ENCODE results near the gene OSBPL2. TPM values are rescaled to one million over a fixed set of nuclear protein-coding genes. Genes with fewer than 3 reads are reported as not detected.

OSBPL2 gene
- total RNA-seq: 37.9 and 44.7 TPM in 2 replicates

DNA sequence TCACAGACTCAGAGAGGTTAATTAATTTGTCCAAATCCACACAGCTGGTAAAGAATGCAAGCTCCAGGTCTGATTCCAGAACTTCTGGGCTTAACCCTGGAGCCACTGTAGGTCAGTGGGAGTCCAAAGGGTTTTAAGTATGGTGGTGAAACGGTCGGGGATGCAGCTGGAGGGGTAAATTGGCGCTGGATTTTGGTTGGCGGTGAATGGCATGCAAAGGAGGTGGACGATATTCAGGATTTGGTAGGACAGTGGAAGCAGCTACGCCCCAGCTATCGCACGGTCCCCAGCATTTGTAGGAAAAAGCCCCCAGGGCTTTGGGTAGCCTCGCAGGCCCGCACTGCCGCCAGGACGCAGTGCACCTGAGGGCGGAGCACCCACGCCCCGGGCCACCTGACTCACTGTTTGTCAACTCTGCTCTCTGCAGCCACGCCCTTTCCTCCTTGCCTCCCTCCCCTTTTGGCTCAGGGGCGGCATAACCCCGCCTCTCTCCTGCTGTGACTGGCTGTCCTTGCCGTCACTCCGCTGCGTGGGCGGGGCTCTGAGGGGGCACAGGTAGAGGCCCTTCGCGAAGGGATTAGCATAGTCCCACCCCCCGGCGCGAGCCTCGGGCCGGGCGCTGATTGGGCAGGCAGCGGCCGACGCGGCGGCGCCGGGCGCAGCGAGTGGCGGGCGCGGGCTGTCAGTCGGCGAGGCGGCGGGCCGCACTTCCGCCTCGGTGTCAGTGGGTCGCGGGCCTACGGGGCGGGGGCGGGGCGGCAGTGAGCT lies at the start of gene OSBPL2:
Gene OSBPL2 (plus strand): TSS at position 721 of the 768 bp plus-strand sequence. CDS start 17,664 bp downstream, outside the sequence.
- intact Hi-C loops (cut with micrococcal nuclease): loop anchor here (1.0 to 10.0 kb wide), 11 partner anchors 18 to 697 kb away; partner anchors contain the start of genes ADRM1, GID8, HRH3 and LSM14B

DNA sequence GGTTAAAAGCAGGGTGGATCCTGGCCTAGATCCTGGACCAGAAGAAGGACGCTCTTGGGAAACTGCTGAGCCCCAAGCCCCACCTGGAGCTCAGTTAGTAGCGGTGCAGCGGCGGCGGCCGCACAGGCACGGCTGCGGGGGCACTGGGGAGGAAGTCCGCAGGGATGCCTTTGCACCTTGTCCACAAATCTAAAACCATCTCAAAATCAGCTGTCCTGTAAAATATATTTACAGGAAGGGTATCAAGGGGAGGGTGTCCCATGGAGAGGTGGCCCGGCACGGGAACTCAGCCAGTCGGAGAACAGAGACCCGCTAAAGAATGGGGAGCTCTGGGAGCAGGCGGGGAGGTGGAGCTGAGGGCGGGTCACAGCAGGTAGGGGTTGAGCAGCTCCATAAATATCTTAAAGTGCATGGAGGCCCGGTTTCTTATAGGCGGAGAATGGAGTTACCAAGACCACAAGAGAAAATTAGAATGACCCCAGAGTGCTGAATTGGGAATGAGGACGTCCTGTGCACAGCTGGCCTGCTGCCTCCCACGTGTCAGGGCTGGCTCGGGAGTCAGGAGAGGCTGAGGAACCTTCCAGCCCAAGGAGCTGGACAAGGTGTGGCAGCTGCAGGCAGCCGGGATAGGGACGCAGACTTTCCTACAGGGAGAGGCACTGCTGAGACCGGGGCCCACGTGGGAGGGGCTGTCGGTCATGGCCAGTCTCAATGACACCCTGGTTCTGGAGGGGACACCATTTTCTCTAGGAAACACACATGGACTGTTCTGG lies 47.5 kb upstream of the OSBPL2 start:
- intact Hi-C loops (cut with micrococcal nuclease): no loop called here

DNA sequence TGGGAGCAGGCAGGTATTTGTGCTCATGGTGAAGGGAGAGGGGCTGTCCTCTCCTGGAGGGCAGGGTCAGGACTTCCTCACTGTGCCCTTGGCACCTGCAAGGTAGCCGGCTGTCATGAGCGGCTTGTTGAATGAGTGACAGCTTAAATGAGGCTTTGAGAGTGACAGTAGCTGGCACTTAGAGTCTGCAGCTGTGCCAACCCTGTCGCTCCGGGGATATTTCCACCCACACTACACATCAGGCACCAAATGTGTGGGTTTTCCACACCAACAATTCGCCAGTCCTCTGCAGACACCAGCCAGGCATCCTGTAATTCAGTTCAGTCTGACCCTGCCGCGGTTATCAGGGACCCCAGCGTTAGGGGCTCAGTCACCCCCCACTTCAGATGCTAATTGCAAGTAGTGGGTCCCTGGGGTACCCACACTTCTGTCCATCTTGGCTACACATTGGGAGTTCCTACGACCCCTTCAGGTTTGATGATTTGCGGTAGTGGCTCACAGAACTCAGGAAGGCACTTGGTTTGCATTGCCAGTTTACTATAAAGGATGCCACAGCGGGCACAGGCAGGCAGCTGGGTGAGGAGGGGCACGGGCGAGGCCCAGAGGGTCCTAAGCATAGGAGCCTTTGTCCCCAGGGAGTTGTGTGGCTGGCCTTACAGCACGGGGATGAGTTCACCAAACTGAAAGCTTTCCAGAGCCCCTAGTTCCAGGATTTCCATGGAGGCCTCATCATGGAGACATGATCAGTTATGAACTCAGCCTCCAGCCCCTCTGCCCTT lies 46.4 kb upstream of the OSBPL2 start:
- intact Hi-C loops (cut with micrococcal nuclease): no loop called here

DNA sequence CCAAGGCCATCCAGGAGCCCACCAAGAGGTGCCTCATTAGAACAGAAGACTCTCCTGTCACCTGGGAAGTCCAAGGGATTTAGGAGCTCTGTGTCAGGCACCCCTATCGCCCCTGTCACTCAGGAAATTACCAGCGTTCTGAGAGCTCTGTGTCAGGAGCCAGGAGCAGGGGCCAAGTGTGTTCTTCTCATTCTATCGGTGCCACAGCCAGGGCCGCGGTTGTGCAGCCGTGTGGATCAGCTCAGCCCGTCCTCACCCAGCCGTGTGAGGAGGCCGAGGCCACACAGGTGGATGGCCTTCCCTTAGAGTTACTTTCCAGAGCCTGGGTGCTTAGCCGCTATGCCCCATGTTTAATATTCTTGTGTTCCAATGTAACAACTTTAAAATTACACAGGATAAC lies 45.7 kb upstream of the OSBPL2 start:
- intact Hi-C loops (cut with micrococcal nuclease): no loop called here

DNA sequence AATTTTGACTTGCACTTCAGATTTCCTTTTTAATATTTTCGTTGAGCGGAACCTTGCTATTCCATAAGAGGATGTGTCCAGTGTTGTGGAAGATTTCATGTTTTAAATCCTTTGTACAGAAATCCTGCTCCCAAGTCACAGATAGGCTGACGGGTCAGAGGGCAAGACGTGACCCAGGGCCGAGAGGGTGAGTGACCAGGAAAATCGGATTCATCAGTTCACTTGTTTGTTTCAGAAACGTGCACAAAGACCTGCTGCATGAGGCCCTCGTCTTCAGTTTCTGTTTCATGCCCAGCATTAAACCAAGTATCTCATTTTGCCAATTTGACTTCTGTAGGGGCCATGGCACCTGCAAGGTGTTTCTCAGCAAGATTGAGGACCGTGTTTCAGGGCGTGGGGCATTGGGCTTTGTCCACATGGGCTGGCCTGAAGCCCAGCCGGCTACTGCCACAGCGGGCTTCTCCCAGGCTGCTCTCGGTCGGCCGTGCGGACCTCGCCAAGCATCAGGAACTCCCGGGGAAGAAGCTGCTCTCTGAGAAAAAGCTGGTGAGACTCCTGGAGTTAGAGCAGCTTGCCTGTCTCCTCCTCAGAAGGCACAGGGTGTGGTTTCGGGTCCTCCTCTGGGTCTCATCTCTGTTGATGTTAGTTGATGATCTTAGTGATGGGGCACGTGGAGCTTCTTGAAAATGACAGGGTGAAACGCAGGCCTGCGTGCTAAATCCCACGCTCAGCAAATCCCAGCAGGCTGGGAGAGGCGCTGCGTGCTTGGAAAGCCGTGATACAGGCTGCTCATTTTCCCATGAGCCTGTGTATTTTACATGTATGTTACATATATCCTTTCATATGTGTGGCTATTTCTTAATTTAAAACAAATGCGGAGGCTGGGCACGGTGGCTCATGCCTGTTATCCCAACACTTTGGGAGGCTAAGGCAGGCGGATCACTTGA lies 45.0 kb upstream of the OSBPL2 start:
- intact Hi-C loops (cut with micrococcal nuclease): no loop called here

DNA sequence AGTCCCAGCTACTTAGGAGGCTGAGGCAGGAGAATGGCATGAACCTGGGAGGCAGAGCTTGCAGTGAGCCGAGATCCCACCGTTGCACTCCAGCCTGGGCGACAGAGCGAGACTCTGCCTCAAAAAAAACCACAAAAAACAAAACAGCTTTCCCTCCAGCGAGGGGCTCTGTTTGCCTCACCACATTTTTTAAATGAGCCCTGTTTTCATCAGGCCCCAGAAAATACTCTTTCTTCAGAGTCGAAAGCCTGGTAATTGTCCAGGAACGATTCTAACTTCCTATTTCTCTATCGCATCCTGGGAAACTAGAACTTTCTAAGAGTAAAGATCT lies 43.3 kb upstream of the OSBPL2 start:
- intact Hi-C loops (cut with micrococcal nuclease): no loop called here

DNA sequence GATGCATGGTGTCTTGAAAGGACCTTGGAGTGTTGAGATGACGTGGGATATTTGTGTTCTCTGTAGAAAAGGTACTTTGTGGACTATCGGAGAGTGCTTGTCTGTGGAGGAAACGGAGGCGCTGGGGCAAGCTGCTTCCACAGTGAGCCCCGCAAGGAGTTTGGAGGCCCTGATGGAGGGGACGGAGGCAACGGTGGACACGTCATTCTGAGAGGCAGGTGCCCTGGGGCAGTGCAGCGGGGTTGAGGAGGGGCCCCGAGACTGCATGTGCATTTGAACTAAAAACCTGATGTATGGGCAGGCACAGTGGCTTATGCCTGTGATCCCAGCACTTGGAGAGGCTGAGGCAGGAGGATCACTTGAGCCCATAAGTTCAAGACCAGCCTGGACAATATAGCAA lies 42.6 kb upstream of the OSBPL2 start:
- intact Hi-C loops (cut with micrococcal nuclease): no loop called here

DNA sequence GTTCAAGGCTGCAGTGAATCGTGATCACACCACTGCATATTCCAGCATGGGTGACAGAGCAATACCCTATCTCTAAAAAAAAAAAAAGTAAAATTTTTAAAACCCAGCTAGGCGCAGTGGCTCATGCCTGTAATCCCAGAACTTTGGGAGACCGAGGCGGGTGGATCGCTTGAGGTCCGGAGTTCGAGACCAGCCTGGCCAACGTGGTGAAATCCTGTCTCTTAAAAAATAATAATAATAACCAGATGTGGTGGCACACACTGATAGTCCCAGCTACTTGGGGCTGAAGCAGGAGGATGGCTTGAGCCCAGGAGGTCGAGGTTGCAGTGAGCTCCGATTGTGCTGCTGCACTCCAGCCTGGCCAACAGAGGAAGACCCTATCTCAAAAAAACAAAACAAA lies 42.0 kb upstream of the OSBPL2 start:
- intact Hi-C loops (cut with micrococcal nuclease): no loop called here

DNA sequence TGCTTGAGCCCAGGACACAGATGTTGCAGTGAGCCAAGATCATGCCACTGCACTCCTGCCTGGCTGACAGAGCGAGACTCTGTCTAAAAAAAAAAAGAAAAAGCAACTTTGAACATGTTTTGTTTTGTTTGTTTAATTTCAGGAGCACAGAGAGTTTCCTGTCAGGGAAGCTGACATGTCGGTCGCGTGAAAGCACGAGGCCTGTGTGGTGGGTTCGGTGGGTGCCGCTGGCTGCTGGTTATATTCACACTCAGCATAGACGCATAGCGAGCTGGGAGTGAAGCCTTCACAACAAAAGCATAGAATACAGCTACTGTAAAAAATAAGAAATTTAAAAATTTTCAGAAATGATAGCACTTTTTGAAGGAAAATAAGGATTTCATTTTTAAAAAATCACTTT lies 41.0 kb upstream of the OSBPL2 start:
- intact Hi-C loops (cut with micrococcal nuclease): no loop called here

DNA sequence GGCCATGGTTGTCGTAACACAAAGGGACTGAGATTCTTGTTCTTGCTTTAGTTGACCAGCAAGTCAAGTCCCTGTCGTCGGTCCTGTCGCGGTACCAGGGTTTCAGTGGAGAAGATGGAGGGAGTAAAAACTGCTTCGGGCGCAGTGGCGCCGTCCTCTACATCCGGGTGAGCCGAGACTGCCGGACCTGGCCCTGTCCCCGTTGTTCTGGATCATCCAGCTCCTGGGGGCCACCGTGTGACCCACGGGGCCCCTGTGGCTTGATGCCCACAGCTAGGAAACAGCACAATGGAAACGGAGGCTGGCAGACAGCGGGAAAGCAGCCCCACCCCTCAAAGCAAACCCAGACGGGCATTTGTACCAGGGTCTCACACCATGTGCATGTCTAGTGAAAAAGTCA lies 40.5 kb upstream of the OSBPL2 start:
- intact Hi-C loops (cut with micrococcal nuclease): no loop called here

DNA sequence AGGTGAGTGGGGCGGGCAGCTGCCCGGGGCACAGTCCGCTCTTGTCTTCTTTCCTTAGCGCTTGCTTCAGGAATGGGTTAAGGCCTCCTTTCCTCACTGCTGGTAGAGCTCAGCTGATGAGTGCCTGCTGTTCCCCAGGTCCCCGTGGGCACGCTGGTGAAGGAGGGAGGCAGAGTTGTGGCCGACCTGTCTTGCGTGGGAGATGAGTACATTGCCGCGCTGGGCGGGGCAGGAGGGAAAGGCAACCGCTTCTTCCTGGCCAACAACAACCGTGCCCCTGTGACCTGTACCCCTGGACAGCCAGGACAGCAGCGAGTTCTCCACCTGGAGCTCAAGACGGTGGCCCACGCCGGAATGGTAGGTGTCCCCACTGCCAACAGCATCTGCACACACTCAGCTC lies 39.8 kb upstream of the OSBPL2 start:
- intact Hi-C loops (cut with micrococcal nuclease): no loop called here

DNA sequence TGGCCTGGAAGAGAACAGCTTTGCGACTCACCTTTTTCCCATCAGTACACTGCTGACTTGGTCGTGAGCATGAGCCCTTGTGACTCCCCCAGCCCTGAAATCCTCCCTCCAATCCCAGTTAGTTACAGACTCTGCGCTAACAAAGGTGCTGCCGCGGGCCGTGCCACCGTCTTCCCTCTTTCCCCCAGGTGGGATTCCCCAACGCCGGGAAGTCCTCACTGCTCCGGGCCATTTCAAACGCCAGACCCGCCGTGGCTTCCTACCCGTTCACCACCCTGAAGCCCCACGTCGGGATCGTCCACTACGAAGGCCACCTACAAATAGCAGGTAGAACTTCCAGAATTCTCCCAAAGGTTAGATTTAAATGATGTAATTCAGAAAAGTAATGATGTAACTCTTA lies 39.4 kb upstream of the OSBPL2 start:
- intact Hi-C loops (cut with micrococcal nuclease): no loop called here

DNA sequence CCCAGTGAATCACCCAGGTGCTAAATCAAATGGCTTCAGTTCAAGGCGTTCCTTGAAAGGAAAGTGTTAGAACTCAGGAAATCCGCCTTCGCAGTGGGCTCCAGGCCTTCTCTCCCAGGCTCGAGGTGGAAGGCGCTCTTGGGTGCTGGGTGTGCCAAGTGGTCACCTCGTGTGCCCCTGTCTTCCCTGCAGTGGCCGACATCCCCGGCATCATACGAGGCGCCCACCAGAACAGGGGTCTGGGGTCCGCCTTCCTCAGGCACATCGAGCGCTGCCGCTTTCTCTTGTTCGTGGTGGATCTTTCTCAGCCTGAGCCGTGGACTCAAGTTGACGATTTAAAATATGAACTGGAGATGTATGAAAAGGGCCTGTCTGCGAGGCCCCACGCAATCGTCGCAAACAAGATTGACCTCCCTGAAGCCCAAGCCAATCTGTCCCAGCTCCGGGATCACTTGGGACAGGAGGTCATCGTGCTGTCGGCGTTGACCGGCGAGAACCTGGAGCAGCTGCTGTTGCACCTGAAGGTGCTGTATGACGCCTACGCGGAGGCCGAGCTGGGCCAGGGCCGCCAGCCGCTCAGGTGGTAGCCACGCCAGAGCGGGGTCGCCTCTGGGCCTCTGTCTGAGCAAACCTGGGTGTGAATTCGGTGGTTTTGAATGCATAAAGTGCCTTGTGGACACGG lies 37.7 kb upstream of the OSBPL2 start:
- intact Hi-C loops (cut with micrococcal nuclease): no loop called here

DNA sequence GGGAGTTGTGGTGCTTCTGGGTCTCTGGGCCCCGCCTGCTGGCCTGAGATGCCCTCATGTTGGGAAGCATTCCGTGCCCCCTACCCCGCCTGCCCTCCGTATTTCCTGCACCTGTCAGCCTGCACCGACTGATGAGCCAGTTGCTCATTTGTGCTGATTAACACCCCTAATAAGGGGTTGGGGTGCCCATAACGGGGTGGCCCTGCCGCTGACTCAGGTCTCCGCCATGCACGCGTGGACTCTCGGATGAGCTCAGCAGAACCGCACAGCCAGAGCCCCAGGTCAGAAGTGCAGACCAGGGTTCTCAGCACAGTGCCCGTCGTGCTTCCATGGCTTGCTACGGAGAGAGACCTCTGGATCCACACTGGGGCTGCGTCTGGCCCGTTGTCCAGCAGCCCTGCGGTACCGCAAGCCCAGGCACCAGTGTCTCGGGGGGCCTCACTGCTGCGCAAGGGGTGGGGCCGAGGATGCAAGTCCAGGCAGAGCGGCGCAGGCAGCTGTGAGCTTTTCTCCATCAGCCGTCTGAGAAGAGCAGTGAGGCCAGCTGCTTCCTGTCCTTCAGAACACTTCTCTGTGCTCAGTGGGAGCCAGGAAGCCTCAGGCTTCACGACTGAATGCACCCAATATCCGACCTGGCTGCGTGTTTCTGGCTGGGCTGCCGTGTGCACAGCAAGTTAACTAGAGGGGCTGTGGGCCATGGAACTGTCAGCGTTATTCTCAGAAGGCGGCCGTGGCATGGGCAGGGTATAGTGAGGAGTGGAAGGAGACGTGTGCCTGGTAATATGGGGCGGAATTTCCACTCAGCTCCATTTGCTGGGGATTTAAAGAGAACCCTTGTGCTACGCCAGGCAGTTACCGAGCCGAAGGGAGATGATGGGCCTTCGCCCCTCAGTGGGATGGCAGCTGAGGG lies 36.9 kb upstream of the OSBPL2 start:
- intact Hi-C loops (cut with micrococcal nuclease): no loop called here

DNA sequence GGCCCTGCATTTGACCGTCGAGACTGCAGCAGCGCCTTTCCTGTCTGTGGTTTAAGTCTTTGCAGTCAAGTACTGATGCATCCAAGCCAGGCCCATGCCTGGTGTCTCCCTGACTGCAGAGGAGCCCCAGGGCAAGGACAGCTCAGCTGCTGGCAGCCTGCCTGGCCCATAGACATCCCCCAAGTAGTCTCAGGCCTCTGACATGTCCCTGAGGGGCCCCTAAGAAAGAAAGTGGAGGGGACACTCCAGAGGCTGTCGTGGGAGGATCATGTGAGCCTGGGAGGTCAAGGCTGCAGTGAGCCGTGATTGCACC lies 36.3 kb upstream of the OSBPL2 start:
- intact Hi-C loops (cut with micrococcal nuclease): no loop called here

DNA sequence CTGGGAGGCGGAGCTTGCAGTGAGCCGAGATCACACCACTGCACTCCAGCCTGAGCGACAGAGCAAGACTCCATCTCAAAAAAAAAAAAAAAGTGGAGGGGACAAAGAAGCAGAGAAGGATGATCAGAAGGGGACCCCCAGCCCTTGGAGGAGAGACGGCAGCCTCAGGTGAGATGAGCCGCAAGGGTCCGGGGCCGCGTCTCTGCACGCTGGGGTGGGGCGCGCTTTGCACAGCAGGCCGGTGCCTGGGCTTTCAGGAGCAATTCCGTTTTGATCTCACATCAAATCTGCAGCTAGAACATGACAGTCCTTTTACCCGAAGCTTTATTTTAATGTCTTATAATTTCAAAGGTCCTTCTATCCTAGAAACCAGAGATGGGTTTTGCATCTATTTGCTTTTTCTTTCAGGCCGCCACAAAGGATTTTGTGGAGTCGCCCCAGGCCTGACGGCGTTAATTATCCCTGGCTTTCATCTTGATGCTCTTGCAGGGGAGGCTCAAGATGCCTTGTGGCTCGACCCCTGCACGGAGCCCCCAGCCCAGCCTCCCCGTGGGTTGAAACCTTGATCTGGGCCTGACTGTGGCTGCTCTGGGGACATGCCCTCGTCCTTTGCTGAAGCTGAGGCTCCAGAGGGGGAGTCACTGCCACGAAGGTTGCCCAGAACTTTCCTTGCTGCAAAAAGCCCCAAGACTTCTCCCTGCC lies 35.5 kb upstream of the OSBPL2 start:
- intact Hi-C loops (cut with micrococcal nuclease): no loop called here

DNA sequence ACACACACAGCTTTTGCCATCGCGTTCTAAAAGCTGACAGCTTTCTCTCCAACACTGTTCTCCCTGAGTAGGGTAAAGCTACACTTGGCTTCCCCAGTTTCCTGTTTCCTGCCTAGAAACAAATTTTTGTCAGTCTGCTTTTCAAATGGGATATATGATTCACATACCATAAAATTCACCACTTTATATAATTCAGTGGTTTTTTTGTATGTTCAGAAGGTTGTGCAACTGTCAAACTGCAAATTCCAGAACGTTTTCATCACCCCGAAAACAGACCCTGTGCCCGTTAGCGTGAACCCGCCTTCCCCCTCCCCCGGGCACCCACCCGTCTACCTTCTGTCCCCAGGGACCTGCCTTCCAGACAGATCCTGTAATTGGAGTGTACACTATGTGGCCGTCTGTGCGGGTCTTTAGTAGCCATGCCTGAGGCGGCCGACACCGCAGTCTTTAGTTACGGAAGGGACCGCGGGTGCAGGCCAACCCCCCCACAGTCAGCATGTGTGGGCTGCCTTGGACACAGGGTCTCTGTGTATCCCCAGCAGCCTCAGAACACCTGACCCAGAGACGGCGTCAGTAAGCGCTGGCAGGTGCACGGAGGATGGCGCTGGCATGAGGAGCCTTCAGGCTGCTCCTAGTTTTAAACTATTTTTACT lies 34.8 kb upstream of the OSBPL2 start:
- intact Hi-C loops (cut with micrococcal nuclease): no loop called here

DNA sequence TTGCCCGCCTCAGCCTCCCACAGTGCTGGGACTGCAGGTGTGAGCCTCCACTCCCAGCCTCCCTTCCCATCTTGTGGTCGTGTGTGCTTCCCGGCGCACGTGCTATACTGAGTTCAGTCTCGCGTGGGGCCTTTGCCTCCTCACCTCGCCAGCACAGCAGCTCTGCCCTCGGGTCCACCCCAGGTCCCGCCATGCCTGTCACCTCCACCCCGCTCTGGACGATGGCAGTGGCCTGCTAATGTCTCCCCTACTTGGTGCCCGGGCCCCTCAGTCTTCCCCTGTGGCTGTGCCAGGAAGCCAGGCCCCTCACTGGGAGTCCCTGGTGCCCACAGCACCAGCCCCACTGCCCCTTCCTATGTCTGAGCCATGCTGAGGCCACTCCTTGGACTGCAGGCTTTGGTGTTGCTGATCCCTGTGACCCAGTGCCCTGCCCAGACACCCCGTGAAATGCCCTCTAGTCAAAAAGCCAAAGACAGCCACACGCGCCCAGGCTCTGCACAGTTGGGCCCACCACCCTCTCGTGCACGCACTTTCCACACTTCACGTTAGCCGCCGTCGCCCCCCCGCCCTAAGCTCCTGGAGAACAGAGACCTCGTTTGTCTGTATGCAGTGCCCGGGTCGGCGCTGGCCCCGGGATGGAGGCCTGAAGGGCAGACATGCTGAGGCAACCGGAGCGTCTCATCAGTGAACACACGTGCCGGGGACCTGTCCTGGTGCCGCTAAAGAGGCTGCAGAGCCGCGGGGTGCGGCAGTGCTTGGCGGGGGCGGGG lies 32.5 kb upstream of the OSBPL2 start:
- intact Hi-C loops (cut with micrococcal nuclease): no loop called here
